K562 (cell line): ENCODE data around the gene SLC7A11.

Experiments
- POLR2A ChIP-seq: fragments of 450-650 bp; conservative IDR thresholded peaks from 2 replicates; pipeline ENCODE4 v1.6.1; 2016
- SAFB ChIP-seq: fragments of 200-400 bp; formaldehyde crosslinking; IDR thresholded peaks from 2 replicates; pipeline ENCODE4 v1.6.1; 2017; ENCODE audit warnings: low read depth, low read length, borderline replicate concordance
- TF ChIP-seq, protein P1 (sequence below), 2 experiments: fragments of 450-650 bp; formaldehyde crosslinking in 1 of 2; IDR thresholded peaks; 2 replicates each; pipeline versions ENCODE4 v1.4.0 to v1.6.1; 2014 to 2020; ENCODE audit warnings: mild to moderate bottlenecking in 2 of 2, borderline replicate concordance in 1 of 2, low read depth in 1 of 2

DNA sequence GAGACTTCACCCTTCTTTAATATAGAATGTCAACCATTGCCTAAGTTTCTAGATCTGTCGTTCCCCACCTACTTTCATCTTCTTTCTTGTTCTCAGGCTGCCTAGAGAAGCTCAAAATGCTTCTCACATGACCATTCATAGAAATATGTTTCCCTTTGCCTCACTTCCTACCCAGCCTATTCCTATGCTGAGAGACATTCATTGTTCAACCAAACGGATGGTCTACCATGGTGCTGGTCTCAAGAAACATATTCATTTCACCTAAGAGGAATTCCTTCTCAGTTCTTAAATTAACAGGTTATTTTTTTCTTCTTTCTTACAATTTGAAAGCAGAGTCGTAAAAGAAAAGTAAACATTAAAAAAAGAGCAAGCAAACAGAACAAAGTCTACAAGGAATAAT is 20.3 kb upstream of the SLC7A11 start:
- TF ChIP-seq POLR2A (no peak), SAFB (no peak)
- TF ChIP-seq, protein P1, sequence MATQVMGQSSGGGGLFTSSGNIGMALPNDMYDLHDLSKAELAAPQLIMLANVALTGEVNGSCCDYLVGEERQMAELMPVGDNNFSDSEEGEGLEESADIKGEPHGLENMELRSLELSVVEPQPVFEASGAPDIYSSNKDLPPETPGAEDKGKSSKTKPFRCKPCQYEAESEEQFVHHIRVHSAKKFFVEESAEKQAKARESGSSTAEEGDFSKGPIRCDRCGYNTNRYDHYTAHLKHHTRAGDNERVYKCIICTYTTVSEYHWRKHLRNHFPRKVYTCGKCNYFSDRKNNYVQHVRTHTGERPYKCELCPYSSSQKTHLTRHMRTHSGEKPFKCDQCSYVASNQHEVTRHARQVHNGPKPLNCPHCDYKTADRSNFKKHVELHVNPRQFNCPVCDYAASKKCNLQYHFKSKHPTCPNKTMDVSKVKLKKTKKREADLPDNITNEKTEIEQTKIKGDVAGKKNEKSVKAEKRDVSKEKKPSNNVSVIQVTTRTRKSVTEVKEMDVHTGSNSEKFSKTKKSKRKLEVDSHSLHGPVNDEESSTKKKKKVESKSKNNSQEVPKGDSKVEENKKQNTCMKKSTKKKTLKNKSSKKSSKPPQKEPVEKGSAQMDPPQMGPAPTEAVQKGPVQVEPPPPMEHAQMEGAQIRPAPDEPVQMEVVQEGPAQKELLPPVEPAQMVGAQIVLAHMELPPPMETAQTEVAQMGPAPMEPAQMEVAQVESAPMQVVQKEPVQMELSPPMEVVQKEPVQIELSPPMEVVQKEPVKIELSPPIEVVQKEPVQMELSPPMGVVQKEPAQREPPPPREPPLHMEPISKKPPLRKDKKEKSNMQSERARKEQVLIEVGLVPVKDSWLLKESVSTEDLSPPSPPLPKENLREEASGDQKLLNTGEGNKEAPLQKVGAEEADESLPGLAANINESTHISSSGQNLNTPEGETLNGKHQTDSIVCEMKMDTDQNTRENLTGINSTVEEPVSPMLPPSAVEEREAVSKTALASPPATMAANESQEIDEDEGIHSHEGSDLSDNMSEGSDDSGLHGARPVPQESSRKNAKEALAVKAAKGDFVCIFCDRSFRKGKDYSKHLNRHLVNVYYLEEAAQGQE (IDR thresholded peaks at IDR 0.05; ENCODE audit: borderline replicate concordance) = no peak
- TF ChIP-seq, protein P1 (CRISPR knock-in tag; IDR thresholded peaks at IDR 0.05; ENCODE audit: low read depth) = no peak
